Small intestine (tissue), 16 donors: Measurements from ENCODE around the gene ACKR2. TPM values are rescaled to one million over a fixed set of nuclear protein-coding genes. Genes with fewer than 3 reads are reported as not detected.
A peak's percentile ranks its signal among the peaks of the same experiment; 100 is the strongest.

Experiments
- DNase-seq, 2 donors: peaks; one replicate each; pipeline versions ENCODE4 v3.0.0 to v3.0.0-alpha.2; 2013
- FAIRE-seq: peaks from 2 replicates; lab custom pipeline; 2012; peaks lifted over from hg19 to GRCh38; lab: Jason Lieb, UNC
- H3K27ac ChIP-seq, 3 donors: one replicate each; pipeline ENCODE4 v1.5.1; 2013; ENCODE audit warnings: low read length in 2 of 3, mild to moderate bottlenecking in 2 of 3, control low read depth in 1 of 3, inconsistent platforms in 1 of 3, low read depth in 1 of 3, moderate library complexity in 1 of 3
- H3K27me3 ChIP-seq, 3 donors: one replicate each; pipeline ENCODE4 v1.6.1; 2013; ENCODE audit warnings: low read length in 3 of 3, inconsistent platforms in 1 of 3; ENCODE audit not compliant: control insufficient read depth in 3 of 3, insufficient read depth in 3 of 3
- H3K36me3 ChIP-seq, 3 donors: one replicate each; pipeline ENCODE4 v1.6.1; 2013; ENCODE audit warnings: low read length in 3 of 3, inconsistent platforms in 1 of 3, low read depth in 1 of 3, mild to moderate bottlenecking in 1 of 3, moderate library complexity in 1 of 3; ENCODE audit not compliant: control insufficient read depth in 3 of 3, insufficient read depth in 2 of 3
- H3K4me1 ChIP-seq, 3 donors: one replicate each; pipeline ENCODE4 v1.6.1; 2013; ENCODE audit warnings: low read length in 2 of 3, inconsistent platforms in 1 of 3, low read depth in 1 of 3, mild to moderate bottlenecking in 1 of 3, moderate library complexity in 1 of 3; ENCODE audit not compliant: control insufficient read depth in 3 of 3, insufficient read depth in 2 of 3
- H3K4me3 ChIP-seq, 3 donors: one replicate each; pipeline ENCODE4 v1.5.1; 2013; ENCODE audit warnings: low read length in 3 of 3, control low read depth in 1 of 3, inconsistent platforms in 1 of 3, low read depth in 1 of 3, mild to moderate bottlenecking in 1 of 3, moderate library complexity in 1 of 3
- H3K9me3 ChIP-seq, 2 donors: one replicate each; pipeline ENCODE4 v1.6.1; 2013; ENCODE audit warnings: low read depth in 1 of 2, low read length in 1 of 2; ENCODE audit not compliant: control insufficient read depth in 2 of 2, insufficient read depth in 1 of 2
- WGBS, 3 donors: extraction: QIAGEN DNeasy Blood & Tissue Kit; methylation state at CpG; one replicate each; pipeline ENCODE4 v1.1.7; 2013; 5-methylcytosine and 5-hydroxymethylcytosine counted together
- long read RNA-seq, 10 donors: transcript quantifications; one replicate each; lab custom pipeline, GENCODE V29; 2026
- polyA plus RNA-seq, 4 donors: library from polyadenylated mRNA; stranded (reverse) in 3 of 4; unstranded in 1 of 4; fragments of 200-250 nt in 3 of 4; fragments of 120-200 nt in 1 of 4; gene quantifications; one replicate each; pipeline versions ENCODE4 v1.2.1 to v1.2.3, GENCODE V29; 2013
- donor health status: healthy with polysubstance abuse.
- donor health status: control.
- donor health status: control.
- donor health status: Bipolar disorder and iron deficiency.
- donor health status: healthy.

ACKR2 gene
- polyA plus RNA-seq: 1 to 10 TPM in 2 of 4 donors, under 1 TPM in 2; 0.22 to 2.5 (median 1.3) TPM
- long read RNA-seq, donor 1: 0 reads
- long read RNA-seq, donor 2: 0 reads
- long read RNA-seq, donor 3: 0 reads
- long read RNA-seq, donor 4: 0 reads
- long read RNA-seq, donor 5: 0 reads
- long read RNA-seq, donor 6: 0 reads
- long read RNA-seq, donor 7: 0 reads
- long read RNA-seq, donor 8: 0 reads
- long read RNA-seq, donor 9: 0 reads
- long read RNA-seq, donor 10: 0 reads

DNA sequence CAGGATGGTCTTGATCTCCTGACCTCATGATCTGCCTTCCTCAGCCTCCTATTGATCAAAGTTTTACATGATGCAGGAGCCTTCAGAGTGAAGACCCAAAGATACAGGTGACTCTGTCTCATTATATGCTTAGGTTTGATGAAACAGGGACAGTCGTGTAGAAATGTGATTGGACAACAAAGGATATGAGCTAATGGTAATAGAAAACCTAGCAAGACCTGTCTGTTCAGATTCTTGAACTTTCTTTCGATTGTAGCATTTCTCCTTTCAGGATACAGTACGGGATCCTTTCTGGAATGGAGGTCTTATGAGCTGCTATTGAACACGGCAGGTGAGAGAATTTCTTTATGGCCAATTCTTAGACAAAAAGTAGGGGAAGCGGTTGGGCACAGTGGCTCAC is at the start of gene ACKR2:
ACKR2 (plus strand) TSS at position 244 of the 400 bp plus-strand sequence. CDS start 55,058 bp downstream, outside the sequence.
- H3K4me1 ChIP-seq: peaks cover 0 to 18% (median 3%) of the 10 kb centered on the region in 3 donors
- WGBS, 3 donors: 90 to 93% (median 91%) methylated on average over 5 of the region's 5 CpGs
- peaks cover 0 to 4% (median 0%) of the 10 kb centered on the region in 3 donors for H3K27me3 ChIP-seq
- no peak within 1 kb of the TSS for H3K4me3 ChIP-seq
- H3K27ac ChIP-seq: no peak within 1 kb of the TSS
- FAIRE-seq (no peak), DNase-seq (no peak)
- H3K36me3 ChIP-seq: no peaks in the 10 kb centered on the region
- H3K9me3 ChIP-seq: no peaks in the 10 kb centered on the region

DNA sequence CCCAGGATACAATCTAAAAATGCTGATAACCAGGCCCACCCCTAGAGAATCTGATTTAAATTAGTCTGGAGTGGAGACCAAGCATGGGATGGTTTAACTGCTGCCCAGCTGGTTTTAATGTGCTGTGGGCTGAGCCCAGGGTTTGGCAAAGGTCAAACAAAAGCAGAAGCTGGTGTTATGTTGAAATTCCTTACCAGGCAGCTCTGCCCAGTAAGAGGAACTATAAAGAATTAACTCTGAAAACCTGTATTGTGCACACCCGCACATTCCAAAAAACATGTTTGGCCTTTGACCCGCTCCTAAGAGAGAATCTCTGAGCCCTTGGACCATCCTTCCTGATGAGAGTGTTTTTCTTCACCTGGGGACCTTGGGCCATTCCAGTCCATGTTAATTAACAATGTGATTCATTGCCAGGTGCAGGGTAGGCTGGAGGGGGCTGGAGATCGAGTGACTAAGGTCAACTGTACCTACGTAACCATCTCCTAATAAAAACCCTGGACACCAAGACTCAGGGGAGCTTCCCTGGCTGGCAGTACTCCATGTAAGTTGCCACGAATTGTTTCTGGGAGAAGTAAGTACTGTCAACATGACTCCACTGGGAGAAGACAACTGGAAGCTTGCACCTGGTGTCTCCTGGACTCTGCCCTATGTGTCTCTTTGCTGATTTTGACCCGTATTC is 47.1 kb upstream of the ACKR2 start:
- Histone ChIP-seq H3K4me1 (peaks cover 0 to under 1% (median 0%) of the 10 kb centered on the region in 3 donors), H3K27ac (peak overlapping the region in 1 of 3 donors; percentile 12), H3K4me3 (no peak overlapping the region), H3K27me3 (no peaks in the 10 kb centered on the region), H3K9me3 (peaks cover 0 to 4% of the 10 kb centered on the region in 2 donors), H3K36me3 (no peaks in the 10 kb centered on the region)
- FAIRE-seq: no peak
- no peak for DNase-seq
- WGBS, 3 donors: 55 to 74% (median 64%) methylated on average over 6 of the region's 6 CpGs

DNA sequence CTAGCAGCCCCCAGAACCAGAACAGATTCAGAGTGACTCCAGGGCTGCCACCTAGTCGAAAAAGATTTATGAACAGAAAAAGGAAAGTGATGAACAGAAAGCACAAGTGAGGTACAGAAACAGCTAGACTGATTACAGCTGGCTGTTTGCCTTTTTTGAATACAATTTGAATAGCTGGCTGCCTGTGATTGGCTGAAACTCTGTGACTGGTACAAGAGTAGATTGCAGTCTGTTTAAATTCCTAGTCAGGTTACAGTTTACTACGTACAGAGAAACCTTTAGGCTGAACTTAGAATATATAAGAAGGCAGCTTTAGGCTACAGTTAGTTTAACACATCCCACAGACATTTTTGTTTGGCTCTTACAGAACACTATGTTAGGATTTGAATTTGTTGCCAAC is 46.2 kb upstream of the ACKR2 start:
- Histone ChIP-seq H3K36me3 (no peaks in the 10 kb centered on the region), H3K4me3 (no peak overlapping the region), H3K27ac (no peak overlapping the region), H3K27me3 (no peaks in the 10 kb centered on the region), H3K9me3 (peaks cover 0 to 4% of the 10 kb centered on the region in 2 donors), H3K4me1 (no peaks in the 10 kb centered on the region)
- FAIRE-seq (no peak), DNase-seq (no peak)
- WGBS, 3 donors: 51 to 82% (median 55%) methylated on average over 2 of the region's 2 CpGs

GRCh38 chr3:42764115-42764514 is 45.1 kb upstream of the ACKR2 start:
- 78 to 86% (median 86%) methylated on average over 3 of the region's 3 CpGs for WGBS, 3 donors
- H3K4me1 ChIP-seq: no peaks in the 10 kb centered on the region
- DNase-seq (no peak), FAIRE-seq (no peak)
- H3K27ac ChIP-seq: no peak overlapping the region
- H3K4me3 ChIP-seq: no peak overlapping the region
- no peaks in the 10 kb centered on the region for H3K27me3 ChIP-seq
- H3K36me3 ChIP-seq: no peaks in the 10 kb centered on the region
- H3K9me3 ChIP-seq: peaks cover 0 to 4% of the 10 kb centered on the region in 2 donors

GRCh38 chr3:42764561-42765295 is 44.5 kb upstream of the ACKR2 start:
- peaks cover 0 to 4% of the 10 kb centered on the region in 2 donors for H3K9me3 ChIP-seq
- WGBS, 3 donors: 81 to 91% (median 82%) methylated on average over 3 of the region's 3 CpGs
- no peak for FAIRE-seq

DNA sequence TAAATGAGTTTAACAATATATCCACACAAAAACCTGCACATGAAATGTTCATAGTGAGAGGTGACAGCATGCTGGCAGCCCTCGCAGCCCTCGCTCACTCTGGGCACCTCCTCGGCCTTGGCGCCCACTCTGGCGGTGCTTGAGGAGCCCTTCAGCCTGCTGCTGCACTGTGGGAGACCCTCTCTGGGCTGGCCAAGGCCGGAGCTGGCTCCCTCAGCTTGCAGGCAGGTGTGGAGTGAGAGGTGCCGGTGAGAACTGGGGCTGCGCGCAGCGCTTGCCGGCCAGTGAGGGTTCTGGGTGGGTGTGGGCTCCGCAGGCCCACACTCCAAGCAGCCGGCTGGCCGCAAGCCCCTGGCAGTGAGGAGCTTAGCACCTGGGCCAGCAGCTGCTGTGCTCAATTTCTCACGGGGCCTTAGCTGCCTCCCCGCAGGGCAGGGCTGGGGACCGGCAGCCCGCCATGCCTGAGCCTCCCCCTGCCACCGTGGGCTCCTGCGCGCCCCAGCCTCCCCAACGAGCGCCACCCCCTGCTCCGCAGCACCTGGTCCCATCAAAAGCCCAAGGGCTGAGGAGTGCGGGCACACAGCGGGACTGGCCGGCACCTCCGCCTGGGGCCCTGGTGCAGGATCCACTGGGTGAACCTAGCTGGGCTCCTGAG is 39.6 kb upstream of the ACKR2 start:
- DNase-seq: no peak
- no peaks in the 10 kb centered on the region for H3K36me3 ChIP-seq
- H3K4me3 ChIP-seq: no peak overlapping the region
- H3K27ac ChIP-seq: no peak overlapping the region
- WGBS, 3 donors: 94 to 95% (median 94%) methylated on average over 23 to 28 of the region's 28 CpGs
- H3K27me3 ChIP-seq: peaks cover 0 to 6% (median 0%) of the 10 kb centered on the region in 3 donors
- no peak for FAIRE-seq
- peaks cover 0 to 2% of the 10 kb centered on the region in 2 donors for H3K9me3 ChIP-seq
- peaks cover 0 to 5% (median 0%) of the 10 kb centered on the region in 3 donors for H3K4me1 ChIP-seq

More at GRCh38 chr3:42764561-42765295, 44.5 kb upstream of the ACKR2 start:
- H3K27me3 ChIP-seq: no peaks in the 10 kb centered on the region
- no peak for DNase-seq
- no peaks in the 10 kb centered on the region for H3K4me1 ChIP-seq
- no peak overlapping the region for H3K4me3 ChIP-seq
- H3K27ac ChIP-seq: no peak overlapping the region
- no peaks in the 10 kb centered on the region for H3K36me3 ChIP-seq

GRCh38 chr3:42771271-42771670 is 38.0 kb upstream of the ACKR2 start:
- H3K36me3 ChIP-seq: no peaks in the 10 kb centered on the region
- FAIRE-seq: no peak
- WGBS, 3 donors: 12 to 58% (median 14%) methylated on average over 1 of the region's 1 CpG

More at GRCh38 chr3:42771271-42771670, 38.0 kb upstream of the ACKR2 start:
- Histone ChIP-seq H3K4me1 (peaks cover 0 to 5% (median 0%) of the 10 kb centered on the region in 3 donors), H3K4me3 (no peak overlapping the region), H3K27me3 (peaks cover 0 to 6% (median 0%) of the 10 kb centered on the region in 3 donors), H3K27ac (no peak overlapping the region), H3K9me3 (peaks cover 0 to 2% of the 10 kb centered on the region in 2 donors)
- peak in 1 of 2 donors; percentile 27 for DNase-seq
